Liver (tissue), 9 donors: ENCODE data around the gene KLRF1. TPM values are rescaled to one million over a fixed set of nuclear protein-coding genes. Genes with fewer than 3 reads are reported as not detected.

ENCODE experiments used
- DNase-seq: peaks from one replicate; pipeline ENCODE4 v3.0.0-alpha.2; 2017; ENCODE audit warnings: low spot score
- H3K27ac ChIP-seq, 2 donors: one replicate each; pipeline ENCODE4 v1.7.0; 2013; ENCODE audit warnings: inconsistent platforms in 2 of 2, low read length in 2 of 2, control low read depth in 1 of 2, low read depth in 1 of 2, mild to moderate bottlenecking in 1 of 2
- H3K27me3 ChIP-seq, 4 donors: one replicate each; pipeline versions ENCODE4 v1.6.1 to v1.7.0; 2013; ENCODE audit warnings: low read length in 3 of 4, inconsistent platforms in 1 of 4, mild to moderate bottlenecking in 1 of 4, moderate library complexity in 1 of 4; ENCODE audit not compliant: control insufficient read depth in 4 of 4, insufficient read depth in 4 of 4
- H3K36me3 ChIP-seq, 4 donors: one replicate each; pipeline versions ENCODE4 v1.6.1 to v1.7.0; 2013; ENCODE audit warnings: low read length in 3 of 4, mild to moderate bottlenecking in 3 of 4, low read depth in 1 of 4, moderate library complexity in 1 of 4; ENCODE audit not compliant: control insufficient read depth in 4 of 4, insufficient read depth in 3 of 4
- H3K4me1 ChIP-seq, 4 donors: one replicate each; pipeline versions ENCODE4 v1.6.1 to v1.7.0; 2013; ENCODE audit warnings: low read length in 3 of 4, mild to moderate bottlenecking in 3 of 4, moderate library complexity in 1 of 4; ENCODE audit not compliant: control insufficient read depth in 4 of 4, insufficient read depth in 4 of 4
- H3K4me3 ChIP-seq, 3 donors: one replicate each; pipeline versions ENCODE4 v1.6.1 to v1.7.0; 2013; ENCODE audit warnings: low read length in 3 of 3, control low read depth in 1 of 3, low read depth in 1 of 3, mild to moderate bottlenecking in 1 of 3
- H3K9ac ChIP-seq, 2 donors: one replicate each; pipeline ENCODE4 v1.7.0; 2013; ENCODE audit warnings: low read length in 2 of 2, mild to moderate bottlenecking in 2 of 2, moderate library complexity in 2 of 2, control low read depth in 1 of 2, low read depth in 1 of 2
- H3K9me3 ChIP-seq, 4 donors: one replicate each; pipeline versions ENCODE4 v1.6.1 to v1.7.0; 2013; ENCODE audit warnings: low read length in 3 of 4; ENCODE audit not compliant: control insufficient read depth in 4 of 4
- ATF3 ChIP-seq: IDR thresholded peaks from 2 replicates; pipeline ENCODE4 v1.6.1; 2016; ENCODE audit warnings: antibody characterized with exemption
- CTCF ChIP-seq: fragments of 150-350 bp; IDR thresholded peaks from 2 replicates; pipeline ENCODE4 v1.5.1; 2017; ENCODE audit warnings: improper control_type of control experiment, low read depth, low read length; ENCODE audit not compliant: missing input control
- EGR1 ChIP-seq, 2 donors: IDR thresholded peaks; 2 replicates each; pipeline ENCODE4 v1.6.1; 2016 to 2018; ENCODE audit warnings: antibody characterized with exemption in 2 of 2, low read depth in 2 of 2
- FOXA1 ChIP-seq: IDR thresholded peaks from 2 replicates; pipeline ENCODE4 v1.6.1; 2016; ENCODE audit warnings: antibody characterized with exemption
- FOXA2 ChIP-seq: IDR thresholded peaks from 2 replicates; pipeline ENCODE4 v1.6.1; 2016; ENCODE audit warnings: antibody characterized with exemption
- GABPA ChIP-seq, 2 donors: IDR thresholded peaks in 1 of 2; conservative IDR thresholded peaks in 1 of 2; 2 replicates each; pipeline ENCODE4 v1.6.1; 2016; ENCODE audit warnings: antibody characterized with exemption in 2 of 2, mild to moderate bottlenecking in 1 of 2, moderate library complexity in 1 of 2
- HNF4A ChIP-seq, 2 donors: conservative IDR thresholded peaks; 2 replicates each; pipeline ENCODE4 v1.6.1; 2016; ENCODE audit warnings: antibody characterized with exemption in 2 of 2, mild to moderate bottlenecking in 2 of 2
- HNF4G ChIP-seq: IDR thresholded peaks from 2 replicates; pipeline ENCODE4 v1.6.1; 2016; ENCODE audit warnings: antibody characterized with exemption
- JUND ChIP-seq, 2 donors: IDR thresholded peaks; 2 replicates each; pipeline ENCODE4 v1.6.1; 2016; ENCODE audit warnings: antibody characterized with exemption in 2 of 2
- MAX ChIP-seq: IDR thresholded peaks from 2 replicates; pipeline ENCODE4 v1.6.1; 2016; ENCODE audit warnings: antibody characterized with exemption
- NR2F2 ChIP-seq: IDR thresholded peaks from 2 replicates; pipeline ENCODE4 v1.6.1; 2016; ENCODE audit warnings: antibody characterized with exemption
- RAD21 ChIP-seq, 2 donors: IDR thresholded peaks; 2 replicates each; pipeline ENCODE4 v1.6.1; 2016; ENCODE audit warnings: antibody characterized with exemption in 2 of 2, mild to moderate bottlenecking in 2 of 2
- REST ChIP-seq: IDR thresholded peaks from 2 replicates; pipeline ENCODE4 v1.6.1; 2016; ENCODE audit warnings: antibody characterized with exemption, mild to moderate bottlenecking
- RXRA ChIP-seq, 2 donors: IDR thresholded peaks; 2 replicates each; pipeline ENCODE4 v1.6.1; 2017 to 2018; ENCODE audit warnings: antibody characterized with exemption in 2 of 2, mild to moderate bottlenecking in 1 of 2
- SP1 ChIP-seq: IDR thresholded peaks from 2 replicates; pipeline ENCODE4 v1.6.1; 2018; ENCODE audit warnings: antibody characterized with exemption, mild to moderate bottlenecking
- TAF1 ChIP-seq: conservative IDR thresholded peaks from 2 replicates; pipeline ENCODE4 v1.6.1; 2016; ENCODE audit warnings: antibody characterized with exemption, mild to moderate bottlenecking
- YY1 ChIP-seq: IDR thresholded peaks from 2 replicates; pipeline ENCODE4 v1.6.1; 2016; ENCODE audit warnings: antibody characterized with exemption, mild to moderate bottlenecking
- ZBTB33 ChIP-seq: IDR thresholded peaks from 2 replicates; pipeline ENCODE4 v1.6.1; 2016; ENCODE audit warnings: antibody characterized with exemption
- WGBS: extraction: QIAGEN DNeasy Blood & Tissue Kit; methylation state at CpG from one replicate; pipeline ENCODE4 v1.1.7; 2013; 5-methylcytosine and 5-hydroxymethylcytosine counted together
- polyA plus RNA-seq, 2 donors: library from polyadenylated mRNA; stranded (reverse) in 1 of 2; unstranded in 1 of 2; fragments of 200-250 nt in 1 of 2; fragments of >200 nt in 1 of 2; fragmentation: Nextera tagmentation in 1 of 2; extraction: Ambion mirVana in 1 of 2; gene quantifications; one replicate each; pipeline versions ENCODE4 v1.2.1 to v1.2.3, GENCODE V29; 2013 to 2015
- total RNA-seq, 2 donors: library from RNA; depleted of rRNA; stranded (reverse); fragments of >200 nt; gene quantifications; one replicate each; pipeline ENCODE4 v1.2.3, GENCODE V29; 2014
- donor health status: healthy.
- donor health status: healthy.
- donor health status: healthy.
- donor health status: healthy.
- donor health status: healthy.

KLRF1 gene
- total and polyA plus RNA-seq, 4 donors: 0.18 to 1.5 (median 0.76) TPM

GRCh38 chr12:9868951-9869306, 41.6 kb downstream of the KLRF1 start:
- TF ChIP-seq YY1 (no peak), GABPA (IDR thresholded peaks at IDR 0.05 in 1 of 2, conservative IDR thresholded peaks at IDR 0.05 in 1 of 2) (no peak), TAF1 (no peak), RAD21 (IDR thresholded peaks at IDR 0.05) (no peak), SP1 (no peak), ZBTB33 (no peak), CTCF (no peak), NR2F2 (no peak), JUND (IDR thresholded peaks at IDR 0.05) (no peak), RXRA (IDR thresholded peaks at IDR 0.05) (no peak), HNF4G (no peak), HNF4A (conservative IDR thresholded peaks at IDR 0.05) (no peak), FOXA1 (no peak), MAX (no peak), FOXA2 (no peak), REST (no peak), ATF3 (no peak), EGR1 (IDR thresholded peaks at IDR 0.05; ENCODE audit: low read depth in 2 of 2) (no peak)
- peaks cover 0 to 3% (median 2%) of the 10 kb centered on the region in 4 donors for H3K4me1 ChIP-seq
- no peaks in the 10 kb centered on the region for H3K36me3 ChIP-seq
- 15% methylated on average over 4 of the region's 4 CpGs for WGBS
- H3K4me3 ChIP-seq: peak overlapping the region; percentile 60 to 67 (median 63)
- H3K9me3 ChIP-seq: no peaks in the 10 kb centered on the region
- peak overlapping the region; percentile 79 to 97 for H3K9ac ChIP-seq
- no peak for DNase-seq
- H3K27me3 ChIP-seq: no peaks in the 10 kb centered on the region
- H3K27ac ChIP-seq: peak overlapping the region; percentile 89
